HG03575 (cell line): ENCODE data around the gene WNT9A.
"Not testable (repeated sequence)": the region's sequence is repeated elsewhere in the genome, so short reads cannot be mapped to it uniquely, and the experiment has no call there.

Experiments used
- ATAC-seq: cut with Tn5 transposase; IDR thresholded peaks from one replicate; pipeline ENCODE4 v1.9.1; 2021; ENCODE audit not compliant: unreplicated experiment, insufficient number of reproducible peaks, low FRiP score; ENCODE audit errors: extremely low read depth

Gene WNT9A

DNA sequence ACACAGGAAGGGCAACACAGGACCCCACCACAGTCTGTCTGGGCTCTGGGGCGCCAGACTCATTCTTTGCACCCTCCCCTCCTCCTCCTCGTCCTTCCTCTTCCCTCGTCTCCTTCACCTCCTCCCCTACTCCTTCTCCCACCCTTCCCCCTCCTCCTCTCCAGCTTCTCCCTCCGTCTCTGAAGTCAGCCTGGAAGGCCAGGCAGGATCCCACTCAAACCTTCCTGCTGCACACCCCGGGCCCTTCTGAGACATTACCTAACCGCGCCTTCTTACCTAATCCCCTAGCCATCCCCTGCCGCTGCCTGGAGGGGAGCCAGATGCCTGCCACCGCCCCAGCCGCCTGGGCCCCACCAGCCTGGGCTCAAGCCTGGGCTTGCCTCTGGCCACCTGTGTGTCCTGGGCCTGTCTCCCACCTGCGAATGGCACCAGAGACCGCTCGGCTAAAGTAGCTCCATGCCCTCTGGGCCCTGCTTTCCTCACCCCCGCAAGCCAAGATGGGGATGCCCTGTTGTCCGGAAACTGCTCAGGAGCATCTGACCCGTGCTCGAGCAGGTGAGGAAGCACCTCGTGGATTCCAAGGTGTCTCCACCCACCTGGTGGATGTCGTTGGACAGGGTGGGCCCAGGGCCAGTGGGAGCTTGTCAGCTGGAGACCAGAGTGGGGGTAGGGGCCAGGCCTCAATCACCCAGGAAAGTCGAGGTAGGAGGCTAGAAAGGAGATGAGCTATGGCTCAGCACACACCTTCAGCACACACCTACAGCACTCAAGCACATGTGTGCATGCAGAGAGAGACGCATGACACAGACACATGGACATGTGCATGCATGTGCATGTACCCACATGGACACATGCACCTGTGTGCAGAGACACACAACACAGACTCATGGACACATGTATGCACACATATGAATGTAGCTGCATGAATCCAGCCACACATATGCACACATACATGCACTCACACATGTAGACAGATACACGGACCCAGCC lies 31.9 kb downstream of the WNT9A start:
- ATAC-seq, result no peak

DNA sequence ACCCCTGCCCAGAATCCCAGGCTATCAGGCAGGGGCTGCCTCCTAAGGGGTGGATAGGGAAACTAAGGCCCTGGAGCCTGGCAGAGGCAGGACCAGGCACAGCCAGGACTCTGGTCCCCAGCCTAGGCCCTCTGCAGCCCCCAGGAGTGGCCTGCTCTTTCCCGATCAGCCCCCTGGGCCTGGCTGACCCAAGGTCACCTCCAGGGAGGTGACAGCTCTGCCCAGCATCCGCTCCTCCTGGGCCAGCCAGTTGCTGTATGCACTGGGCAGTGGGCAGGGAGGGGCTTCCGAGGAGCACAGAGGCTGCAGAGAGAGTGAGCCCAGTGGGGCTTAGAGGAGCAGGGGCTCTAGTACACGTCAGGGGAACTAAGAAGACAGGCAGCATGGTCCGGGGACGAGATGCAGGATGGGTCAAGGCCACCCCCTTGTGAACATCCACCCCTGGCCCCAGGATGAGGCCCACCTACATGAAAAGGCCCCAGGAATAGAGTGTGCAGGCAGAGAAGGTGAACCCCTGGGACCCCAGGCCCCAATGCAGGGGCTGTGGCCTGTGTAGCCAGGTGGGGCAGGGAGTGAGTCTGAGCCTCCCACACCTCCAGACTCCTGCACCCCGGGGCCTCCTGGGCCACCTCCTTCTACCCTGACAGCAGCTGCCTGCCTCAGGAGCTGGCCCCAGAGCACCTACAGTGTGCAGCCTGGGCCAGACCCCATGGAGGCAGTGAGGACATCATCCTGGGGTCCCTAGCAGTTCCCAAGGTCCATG lies 32.8 kb downstream of the WNT9A start:
- no peak for ATAC-seq

DNA sequence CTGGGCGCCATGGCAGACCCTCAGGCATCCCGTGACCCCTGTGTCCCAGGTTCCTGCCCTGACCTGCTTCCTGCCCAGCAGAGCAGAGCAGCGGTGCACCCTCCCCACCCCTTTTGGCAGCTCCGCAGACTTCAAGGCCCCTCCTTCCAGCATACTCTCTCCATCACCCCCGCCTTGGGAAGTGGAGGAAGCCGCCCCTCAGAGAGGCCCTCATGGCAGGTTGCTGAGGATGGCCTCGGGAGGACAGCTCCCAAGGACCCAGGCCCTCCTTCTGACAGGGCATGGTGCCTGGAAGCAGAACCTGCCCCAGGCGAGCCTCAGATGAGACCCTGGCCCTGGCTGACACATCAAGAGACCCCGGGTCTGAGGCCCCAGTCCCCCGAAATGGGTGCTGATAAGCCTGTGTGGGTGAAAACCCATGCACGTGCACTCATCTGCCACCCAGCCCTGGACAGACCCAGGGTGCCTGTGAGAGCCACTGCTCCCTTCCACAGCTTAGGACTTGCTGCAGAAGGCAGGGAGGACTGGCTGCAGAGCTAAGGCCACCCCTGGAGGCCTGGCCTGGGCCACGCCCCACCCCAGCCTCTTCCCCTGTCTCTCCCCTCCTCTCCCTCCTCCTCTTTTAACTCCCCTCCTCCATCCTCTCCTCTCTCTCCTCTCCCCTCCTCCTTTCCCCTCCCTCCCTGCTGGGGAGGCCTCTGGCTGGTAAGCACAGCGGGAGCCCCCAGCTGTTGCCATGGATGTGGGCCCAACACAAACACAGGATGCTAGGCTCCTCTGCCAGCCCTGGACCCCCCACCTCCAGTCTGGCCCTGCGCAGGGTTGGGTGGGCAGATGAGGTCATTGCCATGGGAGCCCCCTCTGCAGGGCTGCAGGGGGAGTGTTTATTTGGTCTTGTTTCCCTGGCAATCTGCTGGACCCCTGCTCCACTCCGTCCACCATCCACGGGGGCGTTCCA lies 33.7 kb downstream of the WNT9A start:
- no peak for ATAC-seq

DNA sequence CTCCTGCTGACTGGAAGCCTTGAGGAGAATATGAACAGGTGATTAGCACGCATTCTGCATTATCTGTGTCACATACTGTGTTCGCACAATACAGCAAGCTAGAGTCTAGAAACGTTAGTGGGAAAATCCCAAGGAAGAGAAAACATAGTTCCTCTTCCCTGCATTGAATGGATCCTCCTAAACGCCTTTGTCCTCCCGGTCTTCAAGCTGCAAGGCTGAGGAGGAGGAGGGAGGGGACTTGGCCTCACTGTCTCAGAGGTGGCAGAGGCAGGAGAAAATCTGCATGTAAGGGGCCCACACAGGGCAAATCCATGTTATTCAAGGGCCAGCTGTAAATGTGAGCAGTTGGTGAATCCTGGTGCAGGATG lies 34.4 kb downstream of the WNT9A start:
- ATAC-seq, result no peak

- no peak for ATAC-seq
Measured at GRCh38 chr1:227912866-227913265, 34.9 kb downstream of the WNT9A start.

- ATAC-seq, result no peak
Measured at GRCh38 chr1:227911376-227911775, 36.4 kb downstream of the WNT9A start.

DNA sequence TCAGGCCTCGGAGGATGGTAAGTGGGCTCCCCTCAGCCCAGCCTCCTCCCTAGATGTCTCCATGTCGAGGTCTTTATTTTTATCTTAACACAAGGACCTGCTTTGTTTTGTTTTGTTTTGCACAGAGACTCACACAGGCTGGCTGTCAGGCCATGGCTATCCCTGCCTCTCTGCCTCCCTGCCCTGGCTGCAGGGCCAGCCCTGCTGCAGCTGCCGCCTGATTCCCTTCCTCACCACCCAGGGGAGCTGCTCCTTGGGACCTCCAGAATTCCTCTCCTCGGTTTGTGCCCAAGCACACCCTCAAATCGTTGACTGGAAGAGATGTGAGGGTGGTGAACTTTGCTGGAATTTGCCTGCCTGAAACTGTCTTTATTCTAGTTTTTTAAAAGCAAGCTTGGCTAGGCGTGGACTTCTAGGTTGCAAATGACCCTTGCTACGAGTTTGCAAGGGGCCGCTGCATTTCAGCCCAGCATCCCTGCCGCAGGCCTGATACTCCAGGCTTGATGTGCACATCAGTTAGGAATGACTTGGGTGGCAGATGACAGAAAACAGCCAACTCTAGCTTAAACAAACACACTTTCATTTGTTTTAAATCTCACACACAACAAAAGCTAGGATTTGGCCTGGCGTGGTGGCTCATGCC lies 37.1 kb downstream of the WNT9A start:
- no peak for ATAC-seq

DNA sequence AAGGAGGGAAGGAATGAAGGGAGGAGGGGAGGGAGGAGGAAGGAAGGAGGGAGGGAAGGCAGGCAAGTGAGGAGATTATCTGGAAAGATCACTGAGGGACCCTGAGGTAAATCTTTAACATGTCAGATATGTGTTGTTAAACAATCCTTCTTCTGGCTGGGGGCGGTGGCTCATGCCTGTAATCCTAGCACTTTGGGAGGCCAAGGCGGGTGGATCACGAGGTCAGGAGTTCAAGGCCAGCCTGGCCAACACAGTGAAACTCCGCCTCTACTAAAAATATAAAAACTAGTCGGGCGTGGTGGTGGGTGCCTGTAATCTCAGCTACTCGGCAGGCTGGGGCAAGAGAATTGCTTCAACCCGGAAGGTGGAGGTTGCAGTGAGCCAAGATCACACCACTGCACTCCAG lies 37.8 kb downstream of the WNT9A start:
- not testable (repeated sequence) for ATAC-seq

- ATAC-seq, result no peak
Measured at GRCh38 chr1:227909188-227909587, 38.5 kb downstream of the WNT9A start.

DNA sequence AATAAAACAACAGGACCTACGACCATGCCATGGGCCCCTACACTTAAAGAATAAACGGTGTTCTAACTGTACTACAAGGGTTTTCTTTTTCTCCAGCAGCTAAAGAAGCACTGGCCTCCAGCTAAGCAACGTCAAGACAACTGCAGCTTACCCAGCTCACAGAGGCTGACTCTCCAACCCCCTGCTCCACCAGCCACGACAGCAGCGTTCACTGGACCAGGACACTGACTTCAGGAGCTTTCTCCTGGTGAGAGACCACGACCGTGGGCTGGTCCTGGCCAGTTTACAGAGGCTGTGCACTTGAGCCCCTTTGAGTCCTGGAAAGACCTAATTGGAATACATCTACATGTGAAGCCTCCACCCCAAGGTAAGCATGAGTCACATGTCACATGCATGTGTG lies 39.4 kb downstream of the WNT9A start:
- no peak for ATAC-seq

GRCh38 chr1:227907439-227908015 lies 40.2 kb downstream of the WNT9A start:
- no peak for ATAC-seq

DNA sequence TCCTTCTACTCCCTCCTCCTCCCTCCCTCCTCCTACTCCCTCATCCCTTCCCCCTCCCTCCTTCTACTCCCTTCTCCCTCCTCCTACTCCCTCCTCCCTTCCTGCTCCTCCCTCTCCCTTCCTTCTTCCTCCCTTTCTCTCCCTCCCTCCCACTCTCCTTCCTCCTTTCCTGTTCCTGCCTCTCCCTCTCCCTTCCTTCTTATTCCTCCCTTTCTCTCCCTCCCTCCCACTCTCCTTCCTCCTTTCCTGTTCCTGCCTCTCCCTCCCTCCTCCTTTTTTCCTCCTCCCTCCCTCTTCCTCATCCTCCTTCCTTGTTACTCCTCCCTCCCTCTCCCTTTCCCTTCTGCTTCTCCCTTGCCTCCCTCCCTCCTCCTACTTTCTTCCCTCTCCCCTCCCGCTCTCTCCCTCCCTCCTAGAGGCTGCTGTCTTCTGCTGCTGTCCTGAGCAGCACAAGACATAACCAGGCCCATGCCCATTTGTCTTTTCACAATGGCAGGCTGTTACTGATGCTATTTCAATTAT lies 41.1 kb downstream of the WNT9A start:
- no peak for ATAC-seq

- ATAC-seq, result no peak
Measured at GRCh38 chr1:227905573-227906487, 41.9 kb downstream of the WNT9A start.

DNA sequence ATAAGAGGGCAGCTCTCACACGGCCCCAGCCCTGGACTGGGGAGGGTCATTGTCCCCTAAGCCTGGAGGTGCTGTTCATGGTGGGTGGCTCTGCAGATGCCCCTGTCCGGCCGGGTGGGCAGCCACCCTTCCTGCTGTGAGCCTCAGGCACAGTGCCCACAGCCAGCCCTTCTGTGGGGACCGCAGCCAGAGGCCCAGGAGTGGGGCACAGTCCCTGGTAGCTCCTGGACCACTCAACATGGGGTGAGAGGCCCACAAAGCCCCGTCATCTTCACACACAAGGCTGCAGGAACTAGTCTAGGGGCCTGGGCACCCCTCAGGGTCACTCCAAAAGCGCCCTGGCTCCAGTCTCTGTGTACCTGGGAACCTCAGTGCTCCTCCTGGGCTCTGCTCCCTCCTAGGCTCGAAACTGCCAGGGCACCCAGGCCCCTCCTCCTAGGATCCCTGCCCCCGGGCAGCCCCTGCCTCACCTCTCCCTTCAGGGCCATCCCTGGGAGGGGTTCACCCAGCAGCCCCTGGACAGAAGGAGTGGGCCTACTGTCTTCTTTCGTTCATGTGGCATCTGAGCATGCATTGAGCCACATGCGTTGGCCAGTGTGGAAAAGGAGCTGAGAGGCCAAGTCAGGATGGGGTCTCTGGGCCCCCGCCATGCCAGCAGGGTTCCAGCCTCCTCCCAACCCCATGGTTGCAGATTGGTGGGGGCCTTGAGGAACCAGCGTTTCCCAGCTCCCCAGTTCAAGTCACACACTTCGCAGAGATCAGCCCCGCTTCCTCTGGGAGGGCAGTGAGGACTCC lies 43.0 kb downstream of the WNT9A start:
- no peak for ATAC-seq

GRCh38 chr1:227903614-227904501 lies 43.9 kb downstream of the WNT9A start:
- no peak for ATAC-seq
